T-cell (primary cell): ENCODE results near the gene IFIT1B. TPM values are rescaled to one million over a fixed set of nuclear protein-coding genes. Genes with fewer than 3 reads are reported as not detected.
A peak's percentile ranks its signal among the peaks of the same experiment; 100 is the strongest.
"Not testable (repeated sequence)": the region's sequence is repeated elsewhere in the genome, so short reads cannot be mapped to it uniquely, and the experiment has no call there.

Source experiments
- ATAC-seq, 4 experiments: fragments of 200-7000 bp in 3 of 4; fragments of 150-1000 bp in 1 of 4; cut with Tn5 transposase; replicated peaks in 1 of 4; 1 replicate in 3 of 4; 2 replicates in 1 of 4; pipeline ENCODE4 v1.10.0; 2021; ENCODE audit warnings: moderate library complexity in 3 of 4, mild to moderate bottlenecking in 2 of 4, moderate number of reproducible peaks in 1 of 4
- CTCF ChIA-PET, 2 donors: fragments of 300-600 bp; sonication (Branson Sonifier 250); formaldehyde crosslinking; loops; one replicate each; lab custom pipeline; 2022; ENCODE audit warnings: antibody characterized with exemption in 2 of 2; lab: Charles Lee
- POLR2A ChIA-PET, 2 donors: fragments of 300-600 bp; sonication (Branson Sonifier 250); formaldehyde crosslinking; loops; one replicate each; lab custom pipeline; 2022; ENCODE audit warnings: antibody characterized with exemption in 2 of 2; lab: Charles Lee
- DNase-seq, 35 experiments: peaks; one replicate each; pipeline versions ENCODE4 v3.0.0 to v3.0.0-alpha.2; 2013 to 2023
- H3K27ac ChIP-seq: one replicate; pipeline ENCODE4 v1.5.1; 2013; ENCODE audit warnings: low read length
- H3K27me3 ChIP-seq, 2 experiments: replicated peaks in 1 of 2; 1 replicate in 1 of 2; 2 replicates in 1 of 2; pipeline versions ENCODE4 v1.6.1 to v1.7.0; 2013; ENCODE audit warnings: low read length in 1 of 2, mixed read lengths in 1 of 2; ENCODE audit not compliant: control insufficient read depth in 2 of 2, insufficient read depth in 2 of 2; ENCODE audit errors: extremely low read depth in 1 of 2
- H3K36me3 ChIP-seq, 2 donors: 1 replicate in 1 of 2; 2 replicates in 1 of 2; pipeline versions ENCODE4 v1.6.1 to v1.7.0; 2013; ENCODE audit warnings: low read length in 1 of 2; ENCODE audit not compliant: control insufficient read depth in 2 of 2, insufficient read depth in 1 of 2; ENCODE audit errors: extremely low read depth in 1 of 2
- H3K4me1 ChIP-seq, 2 experiments: 1 replicate in 1 of 2; 2 replicates in 1 of 2; pipeline versions ENCODE4 v1.6.1 to v1.7.0; 2013; ENCODE audit warnings: low read length in 2 of 2, mixed read lengths in 1 of 2; ENCODE audit not compliant: insufficient read depth in 2 of 2, control insufficient read depth in 1 of 2; ENCODE audit errors: extremely low read depth in 1 of 2
- H3K4me3 ChIP-seq, 2 donors: 1 replicate in 1 of 2; 2 replicates in 1 of 2; pipeline versions ENCODE4 v1.5.1 to v1.7.0; 2013; ENCODE audit warnings: mild to moderate bottlenecking in 2 of 2, low read length in 1 of 2, moderate library complexity in 1 of 2; ENCODE audit not compliant: control insufficient read depth in 1 of 2; ENCODE audit errors: extremely low read depth in 1 of 2
- H3K9me3 ChIP-seq: 2 replicates; pipeline ENCODE4 v1.7.0; 2013
- H3K27ac Mint-ChIP-seq, 2 donors: one replicate each; pipeline ENCODE4 v1.8.0; 2020 to 2021; ENCODE audit warnings: mild to moderate bottlenecking in 2 of 2, mixed read lengths in 2 of 2
- H3K27me3 Mint-ChIP-seq, 2 donors: one replicate each; pipeline ENCODE4 v1.8.0; 2021 to 2022; ENCODE audit warnings: mixed read lengths in 2 of 2
- H3K36me3 Mint-ChIP-seq: one replicate; pipeline ENCODE4 v1.8.0; 2021; ENCODE audit warnings: mixed read lengths
- H3K4me1 Mint-ChIP-seq, 3 donors: one replicate each; pipeline ENCODE4 v1.8.0; 2020 to 2022; ENCODE audit warnings: mixed read lengths in 3 of 3, mild to moderate bottlenecking in 1 of 3
- H3K4me3 Mint-ChIP-seq, 3 donors: one replicate each; pipeline ENCODE4 v1.8.0; 2020 to 2022; ENCODE audit warnings: mild to moderate bottlenecking in 3 of 3, mixed read lengths in 3 of 3, moderate library complexity in 3 of 3
- H3K9me3 Mint-ChIP-seq, 3 donors: one replicate each; pipeline ENCODE4 v1.8.0; 2020 to 2022; ENCODE audit warnings: mixed read lengths in 3 of 3
- WGBS: methylation state at CpG from one replicate; pipeline ENCODE4 v1.1.5; 2013; ENCODE audit warnings: missing lambda C conversion rate; ENCODE audit not compliant: insufficient coverage; 5-methylcytosine and 5-hydroxymethylcytosine counted together
- total RNA-seq, 35 experiments: library from RNA in 6 of 35; stranded (reverse) in 6 of 35; fragments of 120-200 nt in 1 of 35; gene quantifications; one replicate each; pipeline versions ENCODE4 v1.2.1 to v1.2.4 and lab custom pipeline; 2013 to 2026

Gene IFIT1B
- total RNA-seq, 5 donors from 2014 or later (not counting 1 experiment from before 2014, with no cell fraction given): not detected

GRCh38 chr10:89399956-89400355, 22.1 kb downstream of the IFIT1B start:
- no peak overlapping the region for H3K4me3 ChIP-seq
- Mint-ChIP-seq H3K27ac (no peak overlapping the region), H3K27me3 (no peaks in the 10 kb centered on the region), H3K9me3 (no peaks in the 10 kb centered on the region), H3K4me3 (no peak overlapping the region), H3K4me1 (peaks cover 44 to 60% (median 48%) of the 10 kb centered on the region in 3 donors), H3K36me3 (peaks cover 73% of the 10 kb centered on the region)
- H3K9me3 ChIP-seq: no peaks in the 10 kb centered on the region
- peaks cover 0 to 2% of the 10 kb centered on the region in 2 experiments for H3K4me1 ChIP-seq
- CTCF ChIA-PET: no interaction called here
- H3K27me3 ChIP-seq: no peaks in the 10 kb centered on the region
- no CpG with 5 or more reads among the region's 1 CpG for WGBS
- peaks cover 3 to 9% of the 10 kb centered on the region in 2 donors for H3K36me3 ChIP-seq
- no peak overlapping the region for H3K27ac ChIP-seq
- no peak for ATAC-seq
- DNase-seq: no peak
- POLR2A ChIA-PET: interaction anchor here (0.6 kb wide), 2 partner anchors 17 to 88 kb away, joined by 3 read pairs; no protein-coding TSS in a partner anchor

- peaks cover 3 to 9% of the 10 kb centered on the region in 2 donors for H3K36me3 ChIP-seq
- Mint-ChIP-seq H3K9me3 (no peaks in the 10 kb centered on the region), H3K36me3 (peaks cover 69% of the 10 kb centered on the region), H3K4me3 (no peak overlapping the region), H3K27me3 (no peaks in the 10 kb centered on the region), H3K4me1 (peaks cover 21 to 42% (median 39%) of the 10 kb centered on the region in 3 donors), H3K27ac (peak overlapping the region in 1 of 2 donors; percentile 48)
- no peaks in the 10 kb centered on the region for H3K27me3 ChIP-seq
- DNase-seq (no peak), ATAC-seq (no peak)
- H3K4me1 ChIP-seq: no peaks in the 10 kb centered on the region
- ChIA-PET CTCF (interaction anchor here in 1 of 2 donors (1.0 to 1.4 kb wide), 2 partner anchors 11 kb away, joined by 3 to 4 read pairs; partner anchors contain the start of genes IFIT1 and IFIT5), POLR2A (interaction anchor here in 1 of 2 donors (0.7 kb wide), 1 partner anchor 14 kb away, joined by 3 read pairs; no protein-coding TSS in a partner anchor)
- no CpG with 5 or more reads among the region's 2 CpGs for whole genome bisulfite sequencing
- H3K4me3 ChIP-seq: no peak overlapping the region
- no peaks in the 10 kb centered on the region for H3K9me3 ChIP-seq
- no peak overlapping the region for H3K27ac ChIP-seq
These were observed 25.2 kb downstream of the IFIT1B start for GRCh38 chr10:89403043-89403442.

GRCh38 chr10:89404104-89405047, 26.5 kb downstream of the IFIT1B start:
- Mint-ChIP-seq H3K4me1 (peaks cover 12 to 29% (median 26%) of the 10 kb centered on the region in 3 donors), H3K36me3 (peaks cover 60% of the 10 kb centered on the region), H3K27me3 (no peaks in the 10 kb centered on the region), H3K4me3 (no peak overlapping the region), H3K9me3 (no peaks in the 10 kb centered on the region), H3K27ac (peak overlapping the region; percentile 37 to 72)
- Histone ChIP-seq H3K9me3 (no peaks in the 10 kb centered on the region), H3K4me1 (no peaks in the 10 kb centered on the region), H3K27me3 (no peaks in the 10 kb centered on the region), H3K27ac (no peak overlapping the region), H3K4me3 (no peak overlapping the region), H3K36me3 (peaks cover 3 to 9% of the 10 kb centered on the region in 2 donors)
- ATAC-seq (no peak), DNase-seq (no peak)
- WGBS: 89% methylated on average over 8 of the region's 11 CpGs
- POLR2A ChIA-PET: no interaction called here
- CTCF ChIA-PET: interaction anchor here in 1 of 2 donors (0.6 to 1.0 kb wide), 3 partner anchors 10 to 19 kb away, joined by 3 to 6 read pairs (median 3); partner anchors contain the start of genes IFIT1 and IFIT5

- POLR2A ChIA-PET: interaction anchor here in 1 of 2 donors (0.6 kb wide), 1 partner anchor 117 kb away, joined by 3 read pairs; no protein-coding TSS in a partner anchor
- CTCF ChIA-PET, H3K9me3 Mint-ChIP-seq, H3K27me3 ChIP-seq, H3K27ac Mint-ChIP-seq, H3K27ac ChIP-seq, H3K9me3 ChIP-seq, H3K4me3 Mint-ChIP-seq, H3K4me3 ChIP-seq, ATAC-seq, H3K4me1 ChIP-seq, H3K36me3 ChIP-seq, DNase-seq, H3K27me3 Mint-ChIP-seq: not testable (repeated sequence)
- H3K36me3 Mint-ChIP-seq: peaks cover 48% of the 10 kb centered on the region
- peaks cover 6 to 21% (median 21%) of the 10 kb centered on the region in 3 donors for H3K4me1 Mint-ChIP-seq
- WGBS: 95% methylated on average over 8 of the region's 9 CpGs
These were observed 28.3 kb downstream of the IFIT1B start for GRCh38 chr10:89406178-89406577.

- H3K27ac ChIP-seq, H3K27me3 ChIP-seq, H3K36me3 ChIP-seq, H3K27ac Mint-ChIP-seq, DNase-seq, H3K4me1 ChIP-seq, H3K27me3 Mint-ChIP-seq, CTCF ChIA-PET, H3K4me3 Mint-ChIP-seq, H3K9me3 ChIP-seq, H3K4me3 ChIP-seq, H3K9me3 Mint-ChIP-seq, ATAC-seq, POLR2A ChIA-PET: not testable (repeated sequence)
- Mint-ChIP-seq H3K4me1 (peaks cover 20 to 24% (median 23%) of the 10 kb centered on the region in 3 donors), H3K36me3 (peaks cover 35% of the 10 kb centered on the region)
- 94% methylated on average over 2 of the region's 3 CpGs for WGBS
These were observed 29.9 kb downstream of the IFIT1B start for GRCh38 chr10:89407792-89408191.

- H3K27me3 ChIP-seq, POLR2A ChIA-PET, H3K9me3 ChIP-seq, H3K4me3 ChIP-seq, H3K9me3 Mint-ChIP-seq, H3K27me3 Mint-ChIP-seq, DNase-seq, ATAC-seq, H3K36me3 ChIP-seq, CTCF ChIA-PET, H3K27ac Mint-ChIP-seq, H3K27ac ChIP-seq, H3K4me3 Mint-ChIP-seq: not testable (repeated sequence)
- WGBS: 100% methylated on average over 1 of the region's 5 CpGs
- Mint-ChIP-seq H3K36me3 (peaks cover 22% of the 10 kb centered on the region), H3K4me1 (peaks cover 26 to 32% (median 30%) of the 10 kb centered on the region in 3 donors)
- peaks cover 6 to 10% of the 10 kb centered on the region in 2 experiments for H3K4me1 ChIP-seq
These were observed 31.4 kb downstream of the IFIT1B start for GRCh38 chr10:89409282-89409681.
